CD4-positive, alpha-beta T cell treated with Interferon alpha-2 for 1 hour (primary cell): ENCODE measurements around the gene NFE2L3.

ENCODE experiments used
- DNase-seq, 2 donors: peaks; one replicate each; pipeline ENCODE4 v3.0.0-alpha.2; 2020 to 2022

The NFE2L3 gene

DNA sequence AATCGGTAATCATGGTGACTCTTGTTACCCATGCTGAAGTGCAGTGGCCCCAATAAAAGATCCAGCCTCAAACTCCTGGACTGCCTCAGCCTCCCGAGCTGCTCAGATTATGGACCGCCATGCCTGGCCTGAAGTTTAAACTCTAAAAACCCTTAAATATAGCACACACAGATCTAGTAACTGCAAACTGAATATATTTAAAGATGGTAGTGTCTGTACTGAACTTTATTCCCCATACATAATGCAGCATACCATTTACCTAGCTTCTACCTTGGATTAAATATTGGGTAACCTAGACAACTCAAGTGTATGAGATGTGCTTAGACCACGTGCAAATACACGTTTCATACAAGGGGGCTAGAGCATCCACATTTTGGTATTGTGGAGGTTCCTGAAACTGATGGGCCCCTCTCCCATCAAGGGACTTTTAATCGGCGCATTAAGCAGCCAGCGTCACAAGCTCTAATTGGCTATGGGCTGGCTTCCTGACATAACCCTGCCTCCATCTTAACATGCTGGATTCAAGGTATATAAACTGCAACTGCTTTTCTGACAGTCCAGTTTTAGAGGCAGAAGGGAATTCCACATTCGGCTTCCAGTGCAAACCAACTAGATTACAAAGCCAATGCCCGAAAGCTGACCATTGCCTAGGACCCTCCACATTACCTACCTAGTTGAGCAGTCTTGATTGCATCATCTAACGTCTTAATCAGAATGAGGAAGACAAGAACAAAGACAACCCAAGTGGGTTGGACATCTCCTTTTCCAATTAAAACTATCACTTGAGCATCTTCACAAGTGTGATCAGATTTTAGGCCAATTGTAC lies 35.6 kb downstream of the NFE2L3 start:
- peak in 1 of 2 donors; percentile 57 for DNase-seq

DNA sequence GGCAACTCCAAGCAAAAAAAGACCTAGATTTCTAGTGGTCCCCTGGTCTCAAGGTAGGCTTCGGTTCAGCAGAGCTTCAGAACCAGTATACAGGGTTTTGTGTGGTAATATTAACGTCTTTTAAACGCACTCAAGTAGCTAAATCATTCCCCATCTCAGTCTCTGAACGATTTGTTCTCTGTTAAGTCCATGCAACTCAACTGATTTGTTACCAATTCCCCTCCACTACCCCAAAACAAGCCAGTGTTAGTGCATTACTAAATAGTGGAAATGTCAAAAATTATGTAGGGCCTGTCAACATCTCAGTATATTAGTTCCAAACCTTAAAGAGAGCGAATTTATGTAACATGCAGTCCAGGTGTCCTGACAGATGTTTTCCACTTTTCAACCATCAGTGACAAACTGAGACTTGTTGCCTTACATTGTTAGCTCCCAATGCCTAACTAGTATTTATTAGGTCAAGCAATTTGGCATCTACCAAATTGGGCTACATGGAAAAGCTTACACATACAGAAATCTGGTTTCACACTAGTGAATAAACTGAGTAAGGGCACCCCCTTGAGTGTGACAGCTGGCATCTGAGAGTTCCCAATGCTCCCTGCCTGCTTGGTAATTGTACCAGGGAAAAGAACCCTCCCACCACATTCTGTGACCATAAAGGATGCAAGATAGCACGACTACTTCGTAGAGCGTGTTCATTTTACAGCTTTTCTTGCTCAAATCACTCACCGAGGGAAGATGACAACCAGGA lies 36.4 kb downstream of the NFE2L3 start:
- DNase-seq: peak in 1 of 2 donors; percentile 54

DNA sequence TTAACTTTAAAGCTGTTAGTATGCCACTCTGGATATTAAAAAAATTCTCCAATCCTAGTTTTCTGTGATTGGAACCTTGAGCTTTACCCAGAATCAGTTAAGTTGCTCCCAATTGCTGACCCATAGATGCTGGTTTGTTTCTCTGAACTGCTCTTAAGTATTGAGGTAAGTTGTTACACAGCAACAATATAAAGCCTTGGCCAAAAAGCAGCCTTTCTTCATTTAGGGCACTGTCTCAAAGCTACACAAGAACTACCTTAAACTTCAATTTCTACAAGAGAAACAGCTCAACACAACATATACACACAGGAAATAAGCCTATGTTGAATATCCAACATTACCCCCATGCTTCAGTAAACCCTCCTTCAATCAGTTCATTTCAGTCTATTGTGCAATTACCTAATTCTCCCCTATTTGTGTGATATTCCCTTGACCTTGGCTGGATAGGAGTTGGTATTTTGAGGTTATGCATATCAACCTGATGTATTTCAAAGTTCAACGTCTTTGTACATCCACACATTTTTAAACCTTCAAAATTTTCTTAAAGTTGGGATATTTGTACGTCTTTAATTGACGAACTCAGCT lies 37.1 kb downstream of the NFE2L3 start:
- peak in 1 of 2 donors; percentile 41 for DNase-seq

DNA sequence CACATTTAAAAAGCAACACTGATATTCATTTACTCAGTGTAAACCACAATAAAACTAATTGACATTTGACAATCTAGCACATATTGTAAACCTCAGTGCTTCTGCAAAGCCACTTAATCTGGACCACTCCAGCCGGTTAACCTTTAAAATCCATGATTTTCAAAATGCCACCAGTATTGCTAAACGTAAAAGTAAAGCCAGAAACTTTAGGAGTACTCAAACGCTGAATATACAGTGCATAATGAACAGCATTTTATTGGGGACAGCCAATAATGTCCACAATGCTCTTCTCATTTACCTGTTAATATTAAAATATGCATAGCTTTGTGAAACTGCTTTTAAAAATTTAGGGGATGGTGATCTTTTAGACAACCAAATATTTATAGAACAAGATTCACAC lies 37.7 kb downstream of the NFE2L3 start:
- no peak for DNase-seq

DNA sequence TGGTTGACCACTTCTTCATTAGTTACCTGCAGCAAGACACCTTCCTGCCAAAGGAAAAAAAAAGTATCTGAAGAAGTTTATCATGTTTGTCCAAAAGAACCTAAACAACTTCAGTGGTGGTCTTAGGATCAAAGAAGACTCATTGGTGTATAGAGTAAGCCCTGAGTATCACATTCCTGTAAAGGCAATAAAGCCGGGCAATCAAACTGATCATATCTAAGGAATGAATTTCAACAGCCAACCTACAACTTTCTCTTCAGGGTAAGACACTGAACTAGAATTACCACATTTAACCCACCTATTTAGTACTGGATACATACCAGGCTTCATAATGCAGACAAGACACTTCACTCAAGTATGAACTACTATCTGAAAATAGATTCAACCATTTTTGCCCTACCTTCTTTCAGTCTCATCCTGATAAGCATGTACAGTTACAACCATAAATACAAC lies 38.4 kb downstream of the NFE2L3 start:
- DNase-seq: peak in 1 of 2 donors; percentile 36

DNA sequence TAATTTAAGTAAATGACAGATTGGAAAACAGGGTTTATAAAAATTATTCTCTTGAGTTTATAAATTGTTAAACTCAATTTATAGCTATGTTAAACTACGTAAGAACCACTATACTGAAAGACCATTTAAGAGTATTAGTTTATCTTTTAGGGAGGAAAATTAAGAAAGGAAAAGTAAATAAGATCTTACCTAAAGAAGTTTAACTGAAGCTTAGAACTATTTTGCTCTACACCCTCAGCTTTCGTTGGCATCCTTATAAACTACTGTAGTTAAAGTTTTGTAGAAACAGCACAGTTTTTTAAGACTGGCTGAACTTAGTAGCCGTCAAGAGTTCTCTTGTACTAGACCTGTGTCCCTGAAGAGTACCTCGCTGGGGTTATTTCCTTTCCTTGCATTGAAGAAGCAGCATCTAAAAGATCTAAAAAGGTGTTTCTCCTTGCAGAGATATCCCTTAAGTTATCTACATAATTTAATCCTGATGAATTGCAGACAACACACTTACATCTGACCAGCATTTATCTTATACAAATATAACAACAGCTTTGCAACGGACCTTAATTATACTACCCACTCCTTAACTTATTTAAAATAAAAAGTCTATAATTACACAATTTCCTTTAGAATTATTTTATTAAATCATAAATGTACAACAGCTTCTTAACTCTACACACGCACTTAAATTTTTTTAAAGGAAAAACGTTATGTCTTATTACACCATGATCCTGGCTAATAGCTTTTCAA lies 39.4 kb downstream of the NFE2L3 start:
- no peak for DNase-seq

DNA sequence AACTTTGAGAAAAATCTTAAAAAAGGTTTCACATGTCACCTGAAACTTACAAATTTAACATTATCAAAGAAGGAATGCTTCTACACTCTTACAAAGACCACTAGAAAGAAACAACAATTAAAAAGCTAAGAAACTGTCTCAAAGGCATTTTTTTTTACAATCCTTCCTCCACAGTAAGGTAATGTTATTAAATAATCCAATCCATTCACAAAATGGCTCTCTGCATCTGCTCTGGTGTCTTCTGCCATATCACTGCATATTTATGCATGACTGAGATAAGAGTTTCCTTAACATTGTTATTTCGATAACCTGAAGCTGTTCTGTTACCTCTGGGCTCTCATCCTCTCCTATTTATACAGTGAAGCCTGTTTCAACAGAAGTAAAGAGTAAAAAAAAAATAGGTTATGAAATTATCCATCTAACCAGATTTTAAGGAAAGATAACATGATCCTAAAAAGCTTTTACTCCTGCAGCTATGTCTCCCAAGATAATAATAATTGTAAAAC lies 40.0 kb downstream of the NFE2L3 start:
- no peak for DNase-seq

DNA sequence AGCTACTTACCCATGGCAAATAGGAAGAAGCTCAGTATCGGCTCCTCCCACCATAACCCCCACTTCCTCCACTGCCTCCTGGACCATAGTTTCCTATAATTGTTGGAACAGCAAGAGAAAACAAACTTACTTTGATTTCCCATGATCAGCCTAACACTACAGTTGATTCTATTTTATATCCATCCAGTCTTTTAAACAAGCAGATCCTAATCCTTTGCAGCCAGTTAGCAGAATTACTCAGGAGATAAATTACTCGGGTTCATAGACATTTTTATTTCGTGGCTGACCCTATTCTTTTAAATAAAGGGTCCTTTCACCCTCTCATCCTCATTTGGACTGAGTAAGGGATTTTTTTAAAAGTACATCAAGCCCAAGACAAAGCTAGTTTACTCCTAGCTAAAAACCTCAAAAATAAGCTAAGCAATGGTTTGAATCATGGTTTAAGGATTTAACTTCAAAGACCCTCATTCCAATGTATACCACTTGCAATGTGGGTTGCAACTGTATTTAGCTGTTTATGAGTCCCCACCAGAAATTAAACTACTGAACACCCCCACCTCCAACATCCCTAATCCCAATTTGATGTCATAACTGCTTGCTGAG lies 40.6 kb downstream of the NFE2L3 start:
- peak in 1 of 2 donors; percentile 50 for DNase-seq

DNA sequence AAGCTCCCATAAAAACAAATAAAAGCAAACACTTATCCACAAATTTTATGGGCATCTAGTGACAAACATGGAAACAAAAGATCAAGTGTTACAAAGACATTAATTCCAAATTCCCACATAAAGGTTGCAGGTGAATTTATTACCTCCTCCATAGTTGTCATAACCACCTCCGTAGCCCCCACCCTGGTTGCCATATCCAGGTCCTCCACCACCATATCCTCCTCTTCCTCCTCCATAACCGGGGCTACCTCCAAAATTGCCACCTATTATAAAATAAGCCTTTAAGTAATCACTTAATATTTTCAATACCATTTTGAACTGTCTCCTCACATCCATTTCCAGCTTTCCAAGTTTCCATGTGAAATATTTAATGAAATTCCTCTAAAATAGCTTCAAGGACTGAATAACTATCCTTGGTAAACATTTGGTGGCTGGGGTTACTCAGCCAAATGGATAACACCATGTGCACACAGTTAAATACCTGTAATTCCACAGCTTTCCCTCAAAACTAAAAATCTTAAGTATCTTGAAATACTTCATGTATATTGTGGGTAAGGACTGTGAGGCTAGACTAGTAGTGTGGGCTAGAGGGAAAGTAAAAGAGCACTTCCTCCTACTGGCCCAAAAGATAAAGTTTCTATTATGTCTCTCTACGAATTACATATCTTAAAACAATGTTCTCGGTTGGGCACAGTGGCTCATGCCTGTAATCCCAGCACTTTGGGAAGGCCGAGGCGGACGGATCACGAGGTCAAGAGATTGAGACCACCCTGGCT lies 41.6 kb downstream of the NFE2L3 start:
- peak in 1 of 2 donors; percentile 39 for DNase-seq

DNA sequence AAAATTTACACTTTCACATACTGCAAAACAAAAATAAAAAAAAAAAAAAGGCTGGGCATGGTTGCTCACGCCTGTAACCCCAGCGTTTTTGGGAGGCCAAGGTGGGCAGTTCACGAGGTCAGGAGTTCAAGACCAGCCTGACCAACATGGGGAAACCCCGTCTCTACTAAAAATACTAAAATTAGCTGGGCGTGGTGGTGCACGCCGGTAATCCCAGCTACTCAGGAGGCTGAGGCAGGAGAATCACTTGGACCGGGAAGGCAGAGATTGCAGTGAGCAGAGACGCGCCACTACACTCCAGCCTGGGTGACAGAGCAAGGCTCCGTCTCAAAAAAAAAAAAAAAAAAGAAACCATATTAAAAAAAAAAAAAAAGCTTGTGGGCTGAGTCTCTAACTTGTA lies 42.8 kb downstream of the NFE2L3 start:
- DNase-seq: peak in 1 of 2 donors; percentile 33

DNA sequence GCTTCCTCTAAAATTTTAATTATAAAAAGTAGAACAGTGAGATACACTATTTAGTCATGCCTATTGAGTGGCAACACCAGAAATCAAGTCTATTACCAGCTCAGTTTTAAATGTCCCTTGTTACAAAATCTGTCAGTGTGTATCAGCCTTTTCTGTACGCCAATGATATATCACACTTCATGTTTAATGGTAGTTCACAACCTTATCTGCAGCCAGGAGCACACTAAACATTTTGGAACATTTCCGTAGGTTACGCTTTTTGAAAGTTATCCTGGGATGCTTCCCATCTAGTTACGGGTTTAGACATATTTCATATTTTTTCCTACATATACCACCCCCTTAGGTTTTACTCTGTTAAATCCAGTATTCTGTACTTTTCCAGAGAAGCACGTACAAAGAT lies 43.2 kb downstream of the NFE2L3 start:
- no peak for DNase-seq

DNA sequence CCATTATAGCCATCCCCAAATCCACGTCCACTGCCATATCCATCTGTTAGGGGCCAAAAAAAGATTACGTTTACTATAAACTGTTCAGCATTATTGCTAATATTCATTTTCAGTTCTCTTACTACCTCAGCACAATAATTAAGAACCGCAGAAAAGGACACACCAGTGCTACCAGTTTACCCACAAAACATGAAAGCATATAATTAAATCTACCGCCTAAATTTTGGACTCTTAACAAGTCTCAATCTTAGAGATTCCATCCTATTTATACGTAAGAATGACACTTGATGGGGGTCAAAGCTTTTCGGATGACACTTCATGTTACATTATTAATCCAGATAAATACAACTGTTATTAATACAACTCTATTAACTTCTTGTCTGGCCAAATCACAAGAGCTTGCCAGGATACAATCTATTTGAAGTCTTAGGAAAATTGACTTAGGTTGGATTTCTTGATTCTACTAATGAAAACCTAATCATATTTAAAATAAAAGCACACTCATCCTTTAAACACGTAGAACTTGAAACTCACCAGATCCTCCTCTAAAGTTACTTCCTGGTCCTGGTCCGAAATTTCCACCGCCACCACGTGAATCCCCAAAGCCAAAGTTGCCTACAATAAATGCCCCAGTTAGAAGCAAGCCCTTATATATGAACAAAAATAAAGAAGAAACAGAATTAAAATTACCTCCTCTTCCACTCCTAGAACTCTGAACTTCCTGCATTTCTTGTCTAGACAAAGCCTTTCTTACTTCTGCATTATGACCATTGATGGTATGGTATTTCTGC lies 44.1 kb downstream of the NFE2L3 start:
- peak in 1 of 2 donors; percentile 41 for DNase-seq

DNA sequence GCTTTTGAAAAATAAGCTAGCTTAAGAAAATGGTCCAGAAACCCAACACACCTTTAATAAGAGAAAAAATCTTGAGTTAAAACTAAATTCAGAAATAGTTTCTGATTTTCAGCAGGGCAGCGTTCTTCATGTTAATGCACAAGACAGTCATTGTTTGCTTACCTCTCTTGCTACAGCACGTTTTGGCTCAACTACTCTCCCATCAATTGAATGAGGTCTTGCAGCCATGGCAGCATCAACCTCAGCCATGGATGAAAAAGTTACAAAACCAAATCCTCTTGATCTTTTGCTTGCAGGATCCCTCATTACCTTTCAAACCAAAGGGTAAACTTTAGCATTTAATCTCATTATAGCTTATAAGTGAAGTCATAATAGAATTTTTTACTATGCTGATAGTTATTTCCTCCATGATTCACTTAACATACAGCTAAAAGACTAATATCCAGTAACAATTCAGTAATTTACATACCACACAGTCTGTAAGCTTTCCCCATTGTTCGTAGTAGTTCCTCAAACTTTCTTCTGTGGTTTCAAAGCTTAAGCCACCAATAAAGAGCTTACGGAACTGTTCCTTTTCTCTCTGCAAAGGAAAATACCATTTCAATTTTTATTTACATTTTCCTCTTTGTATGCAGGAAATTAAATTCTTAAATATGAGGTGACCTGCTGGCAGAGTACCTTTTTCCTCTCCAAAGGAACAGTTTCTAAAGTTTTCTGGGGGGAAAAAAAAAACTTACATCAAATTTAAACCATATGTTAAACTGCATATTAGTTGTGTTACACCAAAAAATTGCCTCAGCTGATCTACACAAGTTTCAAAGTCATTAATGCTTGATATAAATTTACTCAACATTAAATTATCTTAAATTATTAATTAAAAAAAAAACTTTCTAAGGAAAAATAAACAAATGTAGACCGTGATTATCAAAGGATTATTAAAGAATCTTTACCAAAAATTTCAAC lies 45.4 kb downstream of the NFE2L3 start:
- DNase-seq: peak in 1 of 2 donors; percentile 32

DNA sequence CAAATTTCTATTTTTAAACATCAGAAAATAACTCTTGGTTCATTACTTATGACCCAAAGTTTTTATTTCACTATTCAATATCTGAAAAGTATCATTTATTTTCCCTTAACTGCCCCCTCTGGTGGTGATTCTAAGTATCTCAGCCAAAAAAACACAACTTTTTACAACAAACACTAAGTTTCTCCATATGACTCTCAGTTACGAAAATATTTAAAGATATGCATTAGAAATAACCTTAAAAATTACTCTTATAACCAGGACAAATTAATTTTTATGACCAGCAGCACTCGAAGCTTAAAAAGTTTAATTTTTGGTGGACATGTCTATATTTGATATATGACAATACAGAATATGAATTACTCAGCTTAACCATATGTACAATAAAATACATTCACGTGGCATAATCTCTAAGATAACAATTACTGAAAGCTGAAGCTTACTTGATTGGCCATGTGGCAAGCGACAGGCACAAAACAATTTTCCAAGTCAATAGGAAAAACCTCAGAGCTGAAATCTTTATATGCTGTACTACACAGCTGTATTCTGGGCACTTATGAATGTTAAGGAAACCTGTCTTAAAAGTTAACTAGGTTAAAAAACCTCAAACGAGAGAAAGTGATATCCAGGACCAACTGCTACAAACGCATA lies 46.3 kb downstream of the NFE2L3 start:
- peak in 1 of 2 donors; percentile 72 for DNase-seq

DNA sequence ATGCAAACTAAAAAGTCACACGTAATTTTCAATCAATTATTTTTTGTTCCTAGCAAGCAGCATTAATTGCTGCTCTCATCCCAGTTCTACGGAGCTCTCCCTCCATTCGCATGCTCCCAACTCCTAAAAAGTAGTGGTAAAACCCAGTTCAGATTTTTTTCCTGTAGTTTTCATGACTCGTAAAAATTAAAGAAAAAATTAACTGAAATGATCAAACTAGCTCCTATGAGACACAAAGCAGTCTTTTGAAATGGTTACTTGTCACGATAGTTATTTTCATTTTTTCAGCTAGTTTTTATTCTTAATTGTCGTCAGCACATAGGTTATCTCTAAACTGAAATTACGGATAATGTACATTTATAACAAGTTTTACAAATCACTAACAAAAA lies 46.8 kb downstream of the NFE2L3 start:
- no peak for DNase-seq

DNA sequence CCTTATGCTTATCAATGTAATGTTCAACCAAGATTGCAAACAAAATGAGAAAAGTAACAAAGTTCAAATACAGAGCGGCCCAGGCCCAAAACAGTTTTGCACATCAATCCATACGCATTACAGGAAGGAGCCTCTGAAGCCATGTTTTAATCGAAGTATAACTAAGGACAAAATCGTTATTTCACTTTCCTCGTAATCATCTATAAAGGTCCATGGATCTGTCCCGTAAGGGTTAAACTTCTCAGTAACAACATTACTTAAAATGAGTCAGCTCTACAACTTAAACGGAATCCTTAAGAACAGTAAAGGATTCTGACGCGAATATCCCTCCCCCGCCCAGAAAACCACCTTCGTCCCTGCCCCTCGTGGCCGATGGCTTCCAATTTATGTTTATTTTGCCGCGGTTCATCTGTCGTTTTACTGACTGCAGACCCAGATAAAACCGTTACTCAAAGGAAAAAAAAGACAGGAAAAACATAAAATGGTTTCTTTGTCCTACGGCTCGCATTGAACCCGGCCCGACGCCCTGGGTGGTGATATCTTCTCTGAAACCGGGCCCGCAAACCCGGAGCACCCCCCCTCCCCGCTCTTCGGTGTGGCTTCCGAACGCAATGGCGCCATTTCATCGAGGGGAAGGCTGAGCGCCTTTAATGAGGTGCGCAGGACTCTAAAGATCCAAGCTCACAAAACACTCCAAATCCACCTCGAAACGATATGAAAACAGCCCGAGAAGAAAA lies 47.5 kb downstream of the NFE2L3 start:
- DNase-seq: peak; percentile 70 to 80

DNA sequence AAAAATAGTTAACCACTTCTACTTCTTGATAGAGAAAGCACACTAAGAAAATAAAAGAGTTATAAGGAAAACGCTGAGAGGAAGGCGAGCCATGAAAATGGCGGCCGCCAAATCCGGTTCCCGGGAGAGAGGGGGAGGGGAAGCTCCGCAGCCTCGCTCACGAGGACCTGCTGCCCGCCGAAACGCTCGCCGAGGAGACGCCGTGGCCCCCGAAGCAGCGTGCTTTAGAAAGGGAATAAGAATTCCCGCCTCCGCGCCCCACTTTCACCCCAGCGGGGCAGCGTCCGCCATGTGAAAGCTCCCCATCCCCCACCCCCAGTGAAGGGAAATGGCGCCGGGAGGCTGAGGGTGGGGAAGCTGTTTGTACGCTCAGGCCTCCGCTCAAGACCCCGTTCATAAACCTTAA lies 48.0 kb downstream of the NFE2L3 start:
- DNase-seq: peak; percentile 67 to 76
